ENCODE measurements around the gene PRKG2. TPM values are rescaled to one million over a fixed set of nuclear protein-coding genes. Genes with fewer than 3 reads are reported as not detected.

Gene PRKG2
- total and polyA plus RNA-seq, 12 donors, result 0.17 to 0.51 (median 0.20) TPM; not detected in 9

DNA sequence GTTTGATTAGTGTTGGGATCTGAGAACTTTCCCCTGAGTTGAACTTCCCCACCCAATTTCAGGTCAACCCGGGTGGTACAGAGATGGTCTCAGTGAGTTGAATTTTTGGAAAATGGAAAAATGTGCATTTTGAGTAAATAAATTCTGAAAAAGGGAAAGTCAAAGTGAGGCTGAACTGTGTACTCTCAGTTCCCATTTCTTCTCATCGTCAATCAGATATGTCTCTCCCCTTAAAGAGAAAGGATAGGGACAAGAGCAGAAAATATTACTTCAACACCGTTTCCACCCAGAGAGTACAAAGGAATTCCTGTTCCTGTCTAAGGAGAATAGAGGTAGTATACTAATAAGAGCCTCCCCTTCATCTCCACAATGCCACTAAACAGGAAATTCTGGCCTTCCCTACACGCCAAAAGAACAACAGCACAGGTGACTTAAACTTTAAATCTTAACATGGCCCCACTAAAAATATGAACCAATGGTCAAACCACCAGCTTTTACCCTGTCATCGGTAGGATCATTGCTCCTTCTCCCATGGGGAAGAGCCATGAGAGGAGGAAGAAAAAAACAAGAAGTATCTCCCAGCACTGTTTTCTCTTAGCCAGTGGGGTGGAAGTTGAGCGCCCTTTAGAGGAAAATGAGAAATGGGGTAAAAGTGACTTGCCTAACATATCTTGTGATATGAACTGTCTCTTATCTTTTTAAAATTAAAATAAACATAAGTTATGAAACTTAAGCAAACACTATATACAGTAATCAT, 154.3 kb downstream of the PRKG2 start:
- intact Hi-C loops (cut with DNase I), result no loop called here
- WGBS, 2 donors, result 73 to 77% methylated on average over 6 of the region's 6 CpGs
- Histone ChIP-seq H3K27me3 (peaks cover 0 to 5% (median 0%) of the 10 kb centered on the region in 7 donors), H3K4me3 (no peak overlapping the region), H3K27ac (no peak overlapping the region), H3K4me1 (no peaks in the 10 kb centered on the region), H3K9me3 (no peaks in the 10 kb centered on the region), H3K36me3 (no peaks in the 10 kb centered on the region)
- TF ChIP-seq, protein P1, sequence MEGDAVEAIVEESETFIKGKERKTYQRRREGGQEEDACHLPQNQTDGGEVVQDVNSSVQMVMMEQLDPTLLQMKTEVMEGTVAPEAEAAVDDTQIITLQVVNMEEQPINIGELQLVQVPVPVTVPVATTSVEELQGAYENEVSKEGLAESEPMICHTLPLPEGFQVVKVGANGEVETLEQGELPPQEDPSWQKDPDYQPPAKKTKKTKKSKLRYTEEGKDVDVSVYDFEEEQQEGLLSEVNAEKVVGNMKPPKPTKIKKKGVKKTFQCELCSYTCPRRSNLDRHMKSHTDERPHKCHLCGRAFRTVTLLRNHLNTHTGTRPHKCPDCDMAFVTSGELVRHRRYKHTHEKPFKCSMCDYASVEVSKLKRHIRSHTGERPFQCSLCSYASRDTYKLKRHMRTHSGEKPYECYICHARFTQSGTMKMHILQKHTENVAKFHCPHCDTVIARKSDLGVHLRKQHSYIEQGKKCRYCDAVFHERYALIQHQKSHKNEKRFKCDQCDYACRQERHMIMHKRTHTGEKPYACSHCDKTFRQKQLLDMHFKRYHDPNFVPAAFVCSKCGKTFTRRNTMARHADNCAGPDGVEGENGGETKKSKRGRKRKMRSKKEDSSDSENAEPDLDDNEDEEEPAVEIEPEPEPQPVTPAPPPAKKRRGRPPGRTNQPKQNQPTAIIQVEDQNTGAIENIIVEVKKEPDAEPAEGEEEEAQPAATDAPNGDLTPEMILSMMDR (IDR thresholded peaks at IDR 0.05), result no peak
- no peak for ATAC-seq
- DNase-seq, result no peak

DNA sequence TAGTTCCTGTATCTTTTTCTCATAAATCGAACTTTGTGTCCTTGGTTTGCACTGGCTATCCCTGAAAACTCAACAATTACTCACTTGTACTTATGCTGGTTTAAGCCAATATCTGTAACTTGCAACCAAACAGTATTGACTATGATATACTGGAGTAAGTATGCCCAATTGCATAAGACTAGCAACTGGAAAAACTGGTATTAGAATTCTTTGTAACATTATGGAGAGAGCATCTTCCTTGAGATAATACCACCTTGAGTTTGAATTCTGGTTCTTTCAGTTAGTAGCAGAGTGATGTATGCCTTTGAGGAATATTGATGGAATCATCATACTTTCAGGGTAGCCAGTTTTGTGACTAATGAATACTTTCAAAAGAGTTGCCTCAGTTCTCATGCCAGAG, 156.4 kb downstream of the PRKG2 start:
- Histone ChIP-seq H3K4me3 (no peak overlapping the region), H3K9me3 (no peaks in the 10 kb centered on the region), H3K36me3 (no peaks in the 10 kb centered on the region), H3K4me1 (no peaks in the 10 kb centered on the region), H3K27ac (no peak overlapping the region), H3K27me3 (peaks cover 0 to 5% (median 0%) of the 10 kb centered on the region in 7 donors)
- DNase-seq (no peak), ATAC-seq (no peak)
- TF ChIP-seq, protein P1 (IDR thresholded peaks at IDR 0.05), result no peak
- intact Hi-C loops (cut with DNase I), result loop anchor here in 1 of 10 donors (10.0 kb wide), 1 partner anchor 694 kb away; no protein-coding TSS in a partner anchor
- WGBS, 2 donors, result 43 to 54% methylated on average over 1 of the region's 1 CpG

DNA sequence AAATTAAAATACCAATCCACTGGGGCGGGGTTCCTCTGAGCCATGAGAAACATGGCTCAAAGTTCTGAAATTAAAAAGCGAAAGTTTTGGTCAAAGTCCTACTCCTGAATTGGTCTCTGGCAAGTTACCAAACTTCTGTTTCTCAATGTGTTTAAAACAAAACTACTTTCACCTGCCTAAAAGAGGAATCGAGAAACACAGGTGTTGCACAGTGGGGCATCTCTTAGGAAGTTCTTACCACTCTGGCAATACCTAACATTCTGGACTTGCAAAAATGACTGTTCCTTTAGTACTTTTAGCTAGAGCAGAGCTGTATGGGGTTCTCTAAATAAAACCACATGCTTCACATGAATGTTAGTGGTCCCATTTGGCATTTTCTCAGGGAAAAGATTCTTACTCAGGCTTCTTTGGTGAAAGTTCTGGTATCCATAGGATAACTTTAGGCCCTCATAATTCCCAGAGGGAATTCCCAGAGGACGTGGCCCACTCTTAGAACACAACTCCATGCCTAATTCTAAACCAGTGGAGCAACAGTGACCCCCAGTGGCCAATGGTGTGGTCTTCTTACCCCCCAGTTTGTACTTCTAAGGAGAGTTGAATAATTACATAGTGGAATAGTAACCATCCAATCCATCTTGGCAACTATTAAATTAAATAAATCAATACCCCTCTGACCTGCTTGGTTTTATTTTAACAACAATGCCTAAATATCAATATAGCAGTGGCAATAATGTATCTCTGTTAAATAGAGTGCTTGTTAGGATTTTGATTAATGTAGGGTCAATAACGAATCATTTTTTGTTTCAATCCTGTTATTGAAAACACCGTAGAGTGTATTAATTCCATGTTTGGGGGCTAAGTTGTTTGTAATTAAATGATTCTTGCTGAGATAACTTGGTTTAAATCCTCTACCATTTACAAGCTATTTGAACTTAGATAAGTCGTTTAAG, 162.6 kb downstream of the PRKG2 start:
- Histone ChIP-seq H3K27ac (no peak overlapping the region), H3K27me3 (peaks cover 0 to 2% (median 0%) of the 10 kb centered on the region in 7 donors), H3K36me3 (no peaks in the 10 kb centered on the region), H3K9me3 (no peaks in the 10 kb centered on the region), H3K4me1 (peaks cover 0 to 6% (median 0%) of the 10 kb centered on the region in 9 donors), H3K4me3 (no peak overlapping the region)
- ATAC-seq (peak in 2 of 8 donors; percentile 64 to 72), DNase-seq (peak; percentile 16 to 28)
- TF ChIP-seq, protein P1 (IDR thresholded peaks at IDR 0.05), result peak; percentile 25 to 65 (median 59)
- intact Hi-C loops (cut with DNase I), result loop anchor here in 3 of 10 donors (2.0 to 10.0 kb wide), 3 partner anchors 685 to 688 kb away; no protein-coding TSS in a partner anchor
- WGBS, 2 donors, result 69 to 73% methylated on average over 7 of the region's 7 CpGs

DNA sequence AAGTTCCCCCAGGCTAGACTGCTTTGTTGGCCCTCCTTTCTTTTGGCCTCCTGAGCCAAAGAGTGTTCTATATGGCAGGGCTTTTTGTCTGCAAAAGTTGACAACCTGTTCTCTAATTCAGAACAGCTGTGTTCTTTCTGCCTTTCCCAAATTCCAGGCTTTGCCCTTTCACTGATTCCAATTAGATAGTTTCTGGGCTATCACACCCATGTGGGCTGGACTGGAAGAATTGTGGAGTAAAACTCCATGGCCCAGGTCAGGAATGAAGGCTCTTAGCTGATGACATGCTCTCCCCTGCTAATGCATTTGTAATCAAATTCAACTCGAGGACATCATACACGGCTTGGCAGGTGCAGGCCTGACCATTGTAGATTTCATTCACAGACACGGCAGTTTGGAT, 165.1 kb downstream of the PRKG2 start:
- TF ChIP-seq, protein P1 (IDR thresholded peaks at IDR 0.05), result no peak
- Histone ChIP-seq H3K9me3 (no peaks in the 10 kb centered on the region), H3K27ac (no peak overlapping the region), H3K4me1 (peaks cover 0 to 6% (median 0%) of the 10 kb centered on the region in 9 donors), H3K4me3 (no peak overlapping the region), H3K36me3 (no peaks in the 10 kb centered on the region), H3K27me3 (peaks cover 0 to 3% (median 0%) of the 10 kb centered on the region in 7 donors)
- intact Hi-C loops (cut with DNase I), result loop anchor here in 3 of 10 donors (5.0 to 10.0 kb wide), 4 partner anchors 673 to 688 kb away; no protein-coding TSS in a partner anchor
- WGBS, 2 donors, result 18 to 31% methylated on average over 3 of the region's 3 CpGs
- ATAC-seq (peak in 1 of 8 donors; percentile 25), DNase-seq (no peak)
